CD4-positive, alpha-beta T cell treated with Interleukin-4 for 1 hour (primary cell): ENCODE measurements around the gene NPAS4.
A peak's percentile ranks its signal among the peaks of the same experiment; 100 is the strongest.
"Not testable (repeated sequence)": the region's sequence is repeated elsewhere in the genome, so short reads cannot be mapped to it uniquely, and the experiment has no call there.

Source experiments
- DNase-seq, 2 donors: peaks; one replicate each; pipeline ENCODE4 v3.0.0-alpha.2; 2020 to 2022

NPAS4 gene

DNA sequence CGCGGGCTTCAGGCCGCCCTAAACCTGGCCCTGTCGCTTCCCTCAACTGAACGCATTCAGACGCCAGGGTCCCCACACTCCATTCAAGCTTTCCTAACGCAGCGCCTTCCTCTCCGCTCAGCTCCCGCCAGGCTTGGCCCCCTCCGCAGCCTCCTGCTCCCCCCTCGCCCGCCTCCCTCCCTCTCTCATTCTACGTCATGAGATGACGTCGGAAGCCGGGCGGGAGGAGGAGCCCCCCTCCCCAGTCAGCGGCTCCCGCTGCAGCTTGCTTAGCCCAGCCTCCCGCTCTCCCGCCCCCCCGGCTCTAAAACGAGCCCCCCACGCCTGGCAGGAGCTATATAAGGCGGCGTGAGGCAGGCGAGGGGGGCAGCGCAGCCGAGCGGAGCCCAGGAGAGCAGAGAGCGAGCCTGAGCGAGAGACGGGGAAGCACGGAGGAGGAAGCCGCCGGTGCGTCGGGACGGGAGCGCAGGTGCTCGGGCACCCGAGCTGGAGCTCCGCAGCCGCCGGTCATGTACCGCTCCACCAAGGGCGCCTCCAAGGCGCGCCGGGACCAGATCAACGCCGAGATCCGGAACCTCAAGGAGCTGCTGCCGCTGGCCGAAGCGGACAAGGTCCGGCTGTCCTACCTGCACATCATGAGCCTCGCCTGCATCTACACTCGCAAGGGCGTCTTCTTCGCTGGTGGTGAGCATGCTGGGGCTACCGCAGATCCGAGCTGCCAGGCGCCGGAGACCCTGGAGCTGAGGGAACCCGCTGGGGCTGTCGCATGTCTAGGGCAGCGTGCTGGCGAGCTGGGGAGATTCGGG lies at the start of gene NPAS4:
NPAS4 (plus strand) TSS at position 365 of the 806 bp plus-strand sequence; CDS start at position 510, 145 bp downstream.
- DNase-seq, result no peak

DNA sequence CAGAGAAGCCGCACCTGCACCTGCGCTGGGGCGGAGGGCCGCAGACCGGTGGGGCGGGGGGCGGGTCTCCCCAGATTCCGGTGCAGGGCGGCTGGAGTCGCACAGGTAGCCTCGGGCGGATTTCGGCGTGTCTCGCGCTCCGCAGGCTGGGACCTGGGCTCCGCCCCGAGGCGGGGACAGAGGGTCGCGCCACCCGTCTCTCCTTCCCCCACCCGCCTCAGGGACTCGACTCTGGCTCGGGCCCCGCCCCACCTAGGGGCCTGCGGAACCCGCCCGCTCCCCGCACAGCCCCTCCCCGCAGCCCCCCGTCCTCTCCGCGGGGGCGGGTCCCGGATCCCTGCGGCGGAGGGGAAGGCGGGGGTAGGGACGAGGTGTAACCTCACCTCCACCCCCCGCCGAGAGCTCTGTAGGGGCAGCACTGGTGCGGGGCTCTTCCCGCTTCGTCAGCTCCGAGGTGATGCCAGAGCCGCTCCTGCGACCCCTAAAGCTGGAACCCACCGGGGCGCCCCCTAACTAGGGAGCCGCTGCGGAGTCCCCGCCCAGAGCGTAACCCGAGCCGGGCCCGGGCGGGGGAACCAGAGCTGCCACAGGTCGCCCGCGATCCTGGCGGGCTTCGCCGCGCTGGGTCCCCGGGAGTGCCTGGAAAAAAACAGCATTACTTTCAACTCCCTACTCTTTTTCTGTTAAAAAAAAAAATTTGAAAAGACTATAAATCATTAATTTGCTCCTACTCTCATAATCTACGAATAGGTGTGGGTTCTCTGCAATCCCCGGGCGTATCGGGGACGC lies 49.0 kb upstream of the NPAS4 start, which contains the start of gene SLC29A2:
SLC29A2 (minus strand) TSS at position 134 of the 789 bp plus-strand sequence. CDS start 169 bp downstream, outside the sequence.
- peak; percentile 82 to 83 for DNase-seq

DNA sequence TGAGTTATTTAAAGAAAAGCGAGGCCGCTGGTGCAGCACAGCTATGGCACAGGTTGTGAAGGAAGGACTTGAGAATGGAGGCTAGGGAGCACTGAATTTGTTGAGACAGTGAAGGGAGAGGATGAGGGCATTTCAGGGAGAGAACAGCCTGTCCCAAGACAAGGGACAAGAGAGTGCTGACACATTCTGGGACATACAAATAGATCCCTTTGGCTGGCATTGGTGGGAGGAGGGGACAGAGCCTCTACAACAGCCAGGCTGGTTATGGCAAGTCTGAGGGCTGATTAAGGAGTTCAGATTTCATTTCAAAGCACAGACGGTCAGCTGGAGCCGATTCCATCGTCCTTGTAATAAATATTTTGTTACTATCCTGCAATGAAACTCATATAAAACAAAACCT lies 47.6 kb upstream of the NPAS4 start:
- no peak for DNase-seq

DNA sequence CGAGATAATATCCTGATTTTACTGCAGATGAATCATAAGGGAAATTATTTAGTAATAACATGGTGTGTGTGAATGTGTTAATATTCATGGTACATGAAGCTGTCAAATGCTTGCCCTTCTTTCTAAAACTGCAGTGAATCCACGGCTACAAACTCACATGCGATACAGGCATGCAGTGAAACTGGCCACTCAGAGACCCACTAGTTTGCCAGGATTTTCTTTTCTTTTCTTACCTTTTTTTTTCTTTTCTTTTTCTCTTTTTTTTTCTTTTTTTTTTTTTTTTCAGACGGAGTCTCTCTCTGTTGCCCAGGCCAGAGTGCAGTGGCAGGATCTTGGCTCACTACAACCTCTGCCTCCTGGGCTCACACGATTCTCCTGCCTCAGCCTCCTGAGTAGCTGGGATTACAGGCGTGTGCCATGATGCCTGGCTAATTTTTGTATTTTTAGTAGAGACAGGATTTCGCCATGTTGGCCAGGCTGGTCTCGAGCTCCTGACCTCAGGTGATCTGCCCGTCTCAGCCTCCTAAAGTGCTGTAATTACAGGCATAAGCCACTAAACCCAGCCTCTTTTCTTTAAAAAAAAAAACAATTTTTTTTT lies 47.0 kb upstream of the NPAS4 start:
- DNase-seq, result not testable (repeated sequence)

DNA sequence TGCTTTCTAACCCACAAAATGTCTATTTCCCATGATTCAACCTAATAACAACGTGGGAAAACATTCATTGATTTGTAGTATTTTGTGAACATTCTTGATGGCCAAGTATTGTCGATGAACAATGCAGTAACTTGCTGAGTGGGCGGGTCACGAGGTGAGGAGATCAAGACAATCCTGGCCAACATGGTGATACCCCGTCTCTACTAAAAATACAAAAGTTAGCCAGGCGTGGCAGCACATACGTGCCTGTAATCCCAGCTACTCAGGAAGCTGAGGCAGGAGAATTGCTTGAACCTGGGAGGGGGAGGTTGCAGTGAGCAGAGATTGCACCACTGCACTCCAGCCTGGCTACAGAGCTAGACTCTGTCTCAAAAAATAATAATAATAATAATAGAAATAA lies 40.6 kb upstream of the NPAS4 start:
- not testable (repeated sequence) for DNase-seq

DNA sequence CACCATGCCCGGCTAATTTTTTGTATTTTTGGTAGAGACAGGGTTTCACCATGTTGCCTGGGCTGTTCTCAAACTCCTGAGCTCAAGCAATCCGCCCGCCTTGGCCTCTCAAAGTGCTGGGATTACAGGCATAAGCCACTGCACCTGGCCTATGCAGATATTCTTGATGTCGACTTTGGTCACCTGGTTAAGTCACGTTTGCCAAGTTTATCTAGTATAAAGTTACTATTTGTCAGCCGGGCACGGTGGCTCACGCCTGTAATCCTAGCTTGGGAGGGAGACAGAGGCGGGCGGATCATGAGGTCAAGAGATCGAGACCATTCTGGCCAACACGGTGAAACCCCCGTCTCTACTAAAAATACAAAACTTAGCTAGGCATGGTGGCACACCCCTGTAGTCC lies 36.5 kb upstream of the NPAS4 start:
- DNase-seq, result not testable (repeated sequence)

DNA sequence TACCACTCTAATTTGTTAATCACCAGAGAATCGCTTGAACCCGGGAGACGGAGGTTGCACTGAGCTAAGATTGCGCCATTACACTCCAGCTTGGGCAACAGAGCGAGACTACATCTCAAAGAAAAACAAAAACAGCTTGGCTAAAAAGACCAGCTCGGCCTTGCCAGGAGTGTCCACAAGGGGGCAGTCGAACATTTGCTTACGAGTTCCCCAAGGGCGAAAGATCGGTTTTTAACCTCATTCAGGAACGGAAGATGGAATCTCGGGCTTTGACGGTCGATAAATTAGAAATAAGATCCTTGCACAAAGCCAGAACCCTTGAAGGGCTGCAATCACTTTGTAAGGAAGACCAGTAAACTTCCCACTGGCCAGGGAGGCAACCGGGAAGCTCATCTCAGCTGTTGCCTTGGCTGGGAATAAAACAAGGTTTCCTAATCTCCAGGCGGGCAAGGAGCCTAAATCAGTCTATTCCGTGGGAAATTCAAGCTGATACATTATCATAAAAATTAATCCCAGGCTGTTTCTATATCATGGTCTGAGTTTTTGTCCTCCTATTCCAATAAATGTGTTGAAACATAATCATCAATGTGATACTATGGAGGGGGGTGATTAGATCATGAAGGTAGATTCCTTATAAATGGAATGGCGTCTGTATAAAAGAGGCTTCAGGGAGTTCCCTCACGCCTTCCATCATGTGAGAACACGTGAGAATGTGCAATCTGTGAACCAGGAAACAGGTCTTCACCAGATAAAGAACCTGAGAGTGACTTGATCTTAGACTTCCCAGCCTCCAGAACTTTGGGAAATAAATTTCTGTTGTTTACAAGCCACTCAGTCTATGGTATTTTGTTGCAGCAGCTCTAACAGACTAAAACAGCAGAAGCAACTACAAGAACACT lies 34.4 kb upstream of the NPAS4 start:
- DNase-seq, result peak; percentile 82 to 84

DNA sequence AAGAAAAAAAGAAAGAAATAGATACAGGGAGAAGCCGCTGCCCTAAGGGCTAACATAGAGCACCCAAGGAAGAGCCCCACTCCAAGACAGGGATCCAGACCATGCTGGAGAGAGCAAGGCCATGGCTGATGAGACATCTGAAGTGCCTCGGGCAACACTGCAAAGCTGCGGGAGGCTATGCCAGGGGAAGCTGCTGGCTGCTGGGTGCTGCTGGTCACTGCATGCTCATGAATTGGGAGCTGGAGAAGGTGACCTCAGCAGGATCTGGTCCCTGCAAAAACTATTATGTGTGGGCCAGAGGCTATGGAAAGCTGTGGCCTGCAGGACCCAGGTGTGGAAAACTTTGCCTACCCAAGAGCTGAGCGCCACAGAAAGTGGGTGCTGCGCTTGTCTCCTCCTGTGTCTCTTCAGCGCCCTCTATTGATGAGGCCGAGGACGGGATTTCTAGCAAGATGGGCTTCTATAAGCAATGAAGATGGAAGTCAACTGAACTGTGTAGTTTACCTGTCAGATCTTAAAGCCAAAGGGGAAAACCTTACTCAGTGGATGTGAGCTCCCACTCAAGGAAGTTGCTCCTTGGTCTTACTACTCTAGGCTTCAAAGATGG lies 32.0 kb upstream of the NPAS4 start:
- peak; percentile 76 to 77 for DNase-seq

DNA sequence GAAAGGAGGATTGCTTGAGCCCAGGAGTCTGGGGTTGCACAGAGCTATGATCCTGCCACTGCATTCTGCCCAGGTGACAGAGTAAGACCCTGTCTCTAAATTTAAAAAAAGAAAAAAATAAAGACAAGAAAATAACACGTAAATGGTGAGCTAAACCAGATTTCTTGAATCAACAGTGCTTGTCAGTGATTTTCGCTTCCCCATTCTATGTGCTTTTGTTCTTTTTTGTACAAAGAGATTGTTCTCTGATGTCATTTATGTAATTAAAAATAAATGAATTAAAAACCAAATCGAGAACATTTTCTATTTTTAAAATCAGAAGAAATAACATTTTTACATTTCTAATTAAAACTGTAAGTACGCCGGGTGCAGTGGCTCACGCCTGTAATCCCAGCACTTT lies 29.5 kb upstream of the NPAS4 start:
- no peak for DNase-seq

DNA sequence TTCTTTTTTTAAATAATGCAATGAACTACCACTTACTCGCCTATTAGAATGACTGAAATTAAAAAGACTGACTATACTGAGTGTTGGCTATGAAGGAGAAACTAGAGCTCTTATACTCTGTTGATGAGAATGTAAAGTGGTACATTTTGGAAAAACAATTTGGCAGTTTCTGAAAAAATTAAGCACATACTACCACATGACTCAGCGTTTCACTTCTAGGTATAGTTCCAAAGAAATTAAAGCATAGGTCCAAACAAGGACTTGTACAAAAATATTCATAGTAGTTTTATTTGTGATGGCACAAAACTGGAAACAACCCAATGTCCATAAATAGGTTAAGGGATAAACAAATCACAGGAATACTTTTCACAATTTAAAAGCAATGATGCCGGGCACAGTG lies 26.9 kb upstream of the NPAS4 start:
- DNase-seq, result no peak

DNA sequence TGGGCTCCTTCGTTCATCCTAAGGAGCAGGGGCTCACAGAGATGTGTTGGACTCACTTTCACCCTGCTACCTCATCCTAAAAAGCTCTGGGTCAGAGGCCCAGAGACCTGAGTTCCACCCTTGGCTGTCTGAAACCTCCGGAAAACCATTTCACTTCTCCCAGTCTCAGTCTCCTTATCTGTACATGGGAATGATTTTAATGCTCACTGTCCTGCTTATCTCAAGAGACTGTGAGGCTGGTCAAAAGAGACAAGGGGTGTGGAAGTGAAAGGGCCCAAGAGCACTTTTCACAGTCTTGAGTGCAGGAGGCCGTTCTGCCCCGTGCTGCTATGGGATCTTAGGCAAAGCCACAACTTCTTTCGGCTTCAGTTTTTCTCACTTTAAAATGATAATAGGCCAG lies 13.2 kb upstream of the NPAS4 start:
- no peak for DNase-seq

DNA sequence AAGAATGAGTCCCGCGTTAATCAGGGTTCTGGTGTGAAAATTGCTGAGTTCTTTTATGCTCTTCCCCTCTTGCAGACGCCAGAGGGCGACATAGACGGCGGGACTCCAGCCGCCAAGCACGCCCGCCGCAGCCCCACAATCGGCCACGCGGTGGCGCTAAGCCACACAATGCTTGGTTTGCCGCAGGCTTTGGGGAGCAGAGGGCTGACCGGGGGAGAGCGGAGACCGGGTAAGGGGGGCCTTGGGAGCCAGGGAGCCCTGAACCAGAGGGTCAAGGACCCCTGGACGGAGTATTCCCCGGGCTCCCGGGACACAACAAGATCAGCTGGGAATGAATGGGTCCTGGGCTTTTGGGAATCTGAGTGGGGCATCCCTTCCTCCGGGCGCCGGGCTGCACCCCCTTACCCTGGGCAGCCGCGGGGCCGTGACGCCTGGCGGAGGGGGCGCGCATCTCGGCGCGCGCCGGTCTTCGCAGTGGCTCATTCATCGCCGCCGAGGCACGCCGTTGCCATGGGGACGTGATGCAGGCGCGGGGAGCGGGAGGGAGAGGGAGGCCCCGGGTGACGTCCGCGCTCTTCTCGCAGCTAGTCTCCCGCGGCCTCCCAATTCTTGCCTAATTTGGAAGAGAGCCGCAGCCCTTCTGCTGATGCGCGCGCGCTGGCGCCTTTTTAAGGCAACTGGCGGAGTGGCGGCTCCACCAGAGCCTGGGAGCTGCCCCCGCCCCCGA lies 12.2 kb upstream of the NPAS4 start:
- peak; percentile 87 to 90 for DNase-seq

DNA sequence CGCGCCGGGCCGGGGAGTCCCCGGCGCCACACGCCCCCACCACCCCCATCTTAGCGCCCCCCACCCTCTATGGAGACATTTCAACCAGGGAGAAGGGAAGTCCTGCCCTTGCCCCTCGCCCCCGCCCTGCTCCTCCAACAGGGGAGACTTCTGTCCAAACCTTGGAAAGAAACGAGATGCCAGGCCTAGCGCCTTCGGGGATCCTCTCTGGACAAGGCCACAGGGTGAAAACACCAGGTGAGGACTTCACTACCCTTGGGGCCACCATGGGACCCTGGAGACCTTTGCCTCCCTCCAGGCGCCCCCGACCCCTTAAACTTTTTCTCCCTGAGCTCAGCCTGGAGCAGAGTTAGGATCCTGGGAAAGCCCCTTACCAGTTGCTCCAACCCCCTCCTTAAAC lies 11.6 kb upstream of the NPAS4 start:
- DNase-seq, result no peak

DNA sequence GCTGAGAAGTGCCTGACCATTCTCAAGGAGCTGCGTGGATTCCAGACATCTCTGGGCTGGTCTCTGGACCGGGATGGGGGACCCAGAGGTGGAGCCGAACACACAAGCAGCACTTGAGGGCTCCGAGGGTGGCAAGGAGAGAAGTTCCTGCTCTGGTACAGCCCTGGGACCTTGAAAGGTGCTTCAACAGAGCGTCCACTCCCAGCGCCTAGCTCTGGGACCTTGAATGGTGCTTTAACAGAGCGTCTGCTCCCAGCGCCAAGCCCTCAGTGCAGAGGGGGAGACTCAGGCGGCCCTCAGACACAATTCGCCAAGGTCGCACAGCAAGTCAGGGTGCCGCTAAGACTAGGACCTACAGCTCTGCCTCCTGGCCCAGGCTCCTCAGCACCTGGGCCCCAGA lies 10.6 kb upstream of the NPAS4 start:
- no peak for DNase-seq

DNA sequence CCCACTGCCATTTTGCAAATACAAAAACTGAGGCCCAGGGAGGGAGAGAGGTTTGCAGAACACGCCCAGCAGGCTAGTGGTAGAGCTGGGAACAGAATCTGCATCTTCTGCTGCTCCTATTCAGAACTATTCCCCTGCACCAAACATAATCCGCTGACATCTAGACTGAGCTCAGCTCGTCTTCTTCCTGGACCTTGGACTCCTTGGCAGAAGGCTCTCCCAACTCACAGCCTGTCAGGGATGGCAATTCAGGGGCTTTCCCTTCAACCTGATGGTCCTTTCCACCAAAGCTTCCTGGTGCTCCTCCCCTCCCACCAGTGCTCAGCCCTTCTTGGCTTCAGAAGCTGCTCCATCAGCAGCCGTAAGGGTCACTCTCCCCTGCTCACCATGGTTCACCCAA lies 9.5 kb upstream of the NPAS4 start:
- DNase-seq, result no peak

DNA sequence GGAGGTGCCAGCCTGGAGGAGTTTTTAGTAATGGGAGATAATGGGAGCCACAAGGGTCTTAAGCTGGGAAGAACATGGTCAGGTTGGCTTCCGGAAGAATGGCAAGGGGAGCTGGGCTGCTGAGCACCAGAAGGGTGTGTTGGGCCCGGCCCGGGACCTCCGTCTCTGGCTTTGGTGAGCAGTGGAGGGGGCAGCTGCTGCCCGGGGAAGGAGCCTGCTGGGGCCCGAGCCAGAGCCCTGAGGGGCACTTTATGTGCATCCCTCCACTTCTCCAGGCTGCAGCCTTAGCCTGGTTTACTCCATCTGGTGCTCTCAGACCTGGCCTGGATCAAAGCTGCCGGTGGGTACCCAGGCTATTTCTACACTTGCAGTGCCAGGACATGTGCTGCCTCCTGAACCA lies 8.7 kb upstream of the NPAS4 start:
- DNase-seq, result no peak

DNA sequence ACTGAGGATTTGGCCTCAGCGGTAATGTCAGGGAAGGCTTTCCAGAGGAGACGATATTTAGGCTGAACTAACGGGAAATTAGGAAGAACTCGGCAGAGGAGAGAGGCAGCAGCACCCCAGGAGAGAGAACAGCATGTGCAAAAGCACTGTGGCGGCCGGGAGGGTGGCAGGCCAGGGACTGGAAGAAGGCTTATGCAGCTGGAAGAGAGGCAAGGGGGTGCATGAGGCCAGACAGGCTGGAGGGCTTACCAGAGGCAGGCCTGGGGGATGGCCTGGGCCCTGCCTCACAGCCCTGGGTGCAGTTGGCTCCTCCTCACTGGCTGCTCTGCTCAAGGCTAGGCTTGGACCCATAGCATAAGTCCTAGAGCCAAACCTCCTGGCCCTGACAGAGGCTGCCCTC lies 7.7 kb upstream of the NPAS4 start:
- no peak for DNase-seq

DNA sequence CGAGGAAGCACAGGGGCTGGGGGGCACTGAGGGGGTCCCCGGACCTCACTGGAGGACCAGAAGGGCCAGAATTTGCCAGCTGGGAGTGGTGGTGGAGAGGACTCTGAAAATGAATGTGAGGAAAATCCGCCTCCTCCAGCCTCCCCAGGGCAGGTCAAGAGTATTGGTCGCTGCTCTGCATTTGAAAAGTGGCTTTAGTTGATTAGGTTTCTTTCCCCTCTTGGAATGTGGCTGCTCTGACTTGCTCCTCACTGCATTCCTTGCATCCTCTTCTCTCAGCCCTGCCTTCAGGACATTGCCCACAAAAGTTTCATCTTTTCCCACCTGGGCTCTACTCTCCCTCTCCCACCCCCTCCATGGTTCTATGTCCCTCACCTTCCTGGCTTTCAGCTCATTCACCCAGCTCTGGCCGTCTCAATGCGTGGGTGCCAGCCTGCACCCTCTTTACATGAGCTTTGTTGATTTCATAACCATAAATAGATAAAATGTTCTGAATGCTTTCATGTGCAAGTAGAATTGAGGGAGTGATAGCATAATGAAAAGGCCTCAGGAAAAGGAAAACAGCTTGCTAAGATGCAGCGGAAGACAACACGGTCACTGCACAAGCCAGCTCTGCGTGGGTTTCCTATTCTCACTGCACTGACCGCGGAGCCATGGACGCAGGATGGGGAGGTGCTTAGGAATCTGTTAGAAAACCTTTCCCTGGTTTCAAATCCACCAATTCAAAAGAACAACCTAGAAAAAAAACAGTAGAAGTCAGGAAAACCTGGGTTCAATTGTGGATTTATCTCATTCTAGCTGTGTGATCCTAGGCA lies 6.5 kb upstream of the NPAS4 start:
- no peak for DNase-seq

DNA sequence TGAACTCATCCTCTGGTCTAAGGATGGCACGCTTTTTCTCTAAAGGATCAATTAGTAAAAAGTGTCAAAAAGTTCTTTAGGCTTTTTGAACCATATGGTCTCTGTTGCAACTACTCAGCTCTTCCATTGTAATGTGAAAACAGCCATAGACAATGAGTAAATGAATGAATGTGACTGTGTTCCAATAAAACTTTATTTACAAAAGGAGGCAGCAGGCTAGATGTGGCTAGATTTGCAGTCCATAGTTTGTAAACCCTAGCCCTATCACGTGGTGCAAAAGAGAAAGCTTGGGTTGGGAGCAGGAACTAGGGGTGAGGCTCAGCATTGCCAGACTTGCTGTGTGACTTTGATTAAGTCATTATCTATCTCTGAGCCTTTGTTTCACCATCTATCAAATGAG lies 5.4 kb upstream of the NPAS4 start:
- no peak for DNase-seq

DNA sequence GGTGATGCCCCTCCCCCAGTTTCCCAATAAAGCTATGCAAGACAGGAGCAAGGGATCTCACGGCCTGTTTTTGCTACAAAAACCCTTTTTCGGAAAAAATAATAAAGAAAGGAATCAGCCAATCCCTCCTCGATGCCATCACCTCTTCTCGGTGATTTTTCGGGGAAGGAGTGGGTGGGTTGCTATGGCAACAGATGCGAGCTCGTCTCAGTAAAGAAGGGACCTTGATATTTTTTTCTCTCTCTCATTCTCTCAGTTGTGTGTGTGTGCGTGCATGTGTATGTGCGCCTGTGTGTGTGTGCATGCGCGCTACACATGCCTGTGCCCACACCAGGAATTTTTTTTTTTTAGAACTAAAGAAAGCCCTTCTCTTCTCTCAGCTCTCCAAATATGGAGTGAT lies 3.8 kb upstream of the NPAS4 start:
- DNase-seq, result no peak
